Chondrocyte (in vitro differentiated cells): ENCODE results near the gene ACSL5. TPM values are rescaled to one million over a fixed set of nuclear protein-coding genes. Genes with fewer than 3 reads are reported as not detected.
"Not testable (repeated sequence)": the region's sequence is repeated elsewhere in the genome, so short reads cannot be mapped to it uniquely, and the experiment has no call there.

Experiments used
- DNase-seq: peaks from one replicate; pipeline ENCODE4 v3.0.0; 2021; ENCODE audit warnings: mixed read lengths, low spot score
- H3K27ac Mint-ChIP-seq: one replicate; pipeline ENCODE4 v1.8.0; 2021; ENCODE audit warnings: mild to moderate bottlenecking, moderate library complexity, mixed read lengths; ENCODE audit not compliant: unreplicated experiment
- H3K27me3 Mint-ChIP-seq: 2 replicates; pipeline ENCODE4 v1.8.0; 2021; ENCODE audit warnings: low read depth, mixed read lengths
- H3K36me3 Mint-ChIP-seq: 2 replicates; pipeline ENCODE4 v1.8.0; 2021; ENCODE audit warnings: low read depth, mixed read lengths
- H3K4me1 Mint-ChIP-seq: 2 replicates; pipeline ENCODE4 v1.8.0; 2021; ENCODE audit warnings: low read depth, mild to moderate bottlenecking, mixed read lengths
- H3K4me3 Mint-ChIP-seq: one replicate; pipeline ENCODE4 v1.8.0; 2021; ENCODE audit warnings: mild to moderate bottlenecking, moderate library complexity, mixed read lengths; ENCODE audit not compliant: unreplicated experiment
- H3K9me3 Mint-ChIP-seq: 2 replicates; pipeline ENCODE4 v1.8.0; 2021; ENCODE audit warnings: low read depth, mixed read lengths
- total RNA-seq: library from RNA; stranded (reverse); gene quantifications from 3 replicates; pipeline ENCODE4 v1.2.1, GENCODE V29; 2021
- TF ChIP-seq, protein P1 (sequence below): fragments of 200-600 bp; sonication (generic); IDR thresholded peaks from 2 replicates; pipeline ENCODE4 v1.5.0; 2021; ENCODE audit warnings: antibody characterized with exemption, mild to moderate bottlenecking, moderate library complexity

Gene ACSL5
- total RNA-seq, 1 donor from 2014 or later, result 0.27 TPM

DNA sequence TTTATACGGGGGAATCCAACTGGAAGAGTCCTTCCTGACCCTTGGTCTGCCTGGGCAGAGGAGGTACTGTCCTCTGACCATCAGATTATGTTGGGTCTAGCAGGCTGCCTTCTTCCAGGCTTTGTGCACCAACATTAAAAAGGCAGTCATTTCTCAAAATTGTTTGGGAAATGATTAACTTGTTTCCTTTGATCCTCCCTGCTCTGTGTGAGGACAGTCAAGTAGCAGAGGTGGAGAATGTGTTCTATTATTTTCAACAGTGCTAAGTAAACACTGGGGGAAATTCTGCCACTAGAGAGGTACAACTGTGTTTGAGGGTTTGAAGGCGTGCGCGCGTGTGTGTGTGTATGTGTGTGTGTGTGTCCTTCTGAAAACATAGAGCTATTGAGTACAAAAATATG lies 20.6 kb downstream of the ACSL5 start:
- H3K9me3 Mint-ChIP-seq, result no peaks in the 10 kb centered on the region
- peaks cover 3% of the 10 kb centered on the region for H3K36me3 Mint-ChIP-seq
- no peaks in the 10 kb centered on the region for H3K4me1 Mint-ChIP-seq
- no peak for DNase-seq
- H3K27ac Mint-ChIP-seq, result no peak overlapping the region
- TF ChIP-seq, protein P1, sequence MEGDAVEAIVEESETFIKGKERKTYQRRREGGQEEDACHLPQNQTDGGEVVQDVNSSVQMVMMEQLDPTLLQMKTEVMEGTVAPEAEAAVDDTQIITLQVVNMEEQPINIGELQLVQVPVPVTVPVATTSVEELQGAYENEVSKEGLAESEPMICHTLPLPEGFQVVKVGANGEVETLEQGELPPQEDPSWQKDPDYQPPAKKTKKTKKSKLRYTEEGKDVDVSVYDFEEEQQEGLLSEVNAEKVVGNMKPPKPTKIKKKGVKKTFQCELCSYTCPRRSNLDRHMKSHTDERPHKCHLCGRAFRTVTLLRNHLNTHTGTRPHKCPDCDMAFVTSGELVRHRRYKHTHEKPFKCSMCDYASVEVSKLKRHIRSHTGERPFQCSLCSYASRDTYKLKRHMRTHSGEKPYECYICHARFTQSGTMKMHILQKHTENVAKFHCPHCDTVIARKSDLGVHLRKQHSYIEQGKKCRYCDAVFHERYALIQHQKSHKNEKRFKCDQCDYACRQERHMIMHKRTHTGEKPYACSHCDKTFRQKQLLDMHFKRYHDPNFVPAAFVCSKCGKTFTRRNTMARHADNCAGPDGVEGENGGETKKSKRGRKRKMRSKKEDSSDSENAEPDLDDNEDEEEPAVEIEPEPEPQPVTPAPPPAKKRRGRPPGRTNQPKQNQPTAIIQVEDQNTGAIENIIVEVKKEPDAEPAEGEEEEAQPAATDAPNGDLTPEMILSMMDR, result no peak
- H3K4me3 Mint-ChIP-seq, result no peak overlapping the region
- H3K27me3 Mint-ChIP-seq, result peaks cover 2% of the 10 kb centered on the region

DNA sequence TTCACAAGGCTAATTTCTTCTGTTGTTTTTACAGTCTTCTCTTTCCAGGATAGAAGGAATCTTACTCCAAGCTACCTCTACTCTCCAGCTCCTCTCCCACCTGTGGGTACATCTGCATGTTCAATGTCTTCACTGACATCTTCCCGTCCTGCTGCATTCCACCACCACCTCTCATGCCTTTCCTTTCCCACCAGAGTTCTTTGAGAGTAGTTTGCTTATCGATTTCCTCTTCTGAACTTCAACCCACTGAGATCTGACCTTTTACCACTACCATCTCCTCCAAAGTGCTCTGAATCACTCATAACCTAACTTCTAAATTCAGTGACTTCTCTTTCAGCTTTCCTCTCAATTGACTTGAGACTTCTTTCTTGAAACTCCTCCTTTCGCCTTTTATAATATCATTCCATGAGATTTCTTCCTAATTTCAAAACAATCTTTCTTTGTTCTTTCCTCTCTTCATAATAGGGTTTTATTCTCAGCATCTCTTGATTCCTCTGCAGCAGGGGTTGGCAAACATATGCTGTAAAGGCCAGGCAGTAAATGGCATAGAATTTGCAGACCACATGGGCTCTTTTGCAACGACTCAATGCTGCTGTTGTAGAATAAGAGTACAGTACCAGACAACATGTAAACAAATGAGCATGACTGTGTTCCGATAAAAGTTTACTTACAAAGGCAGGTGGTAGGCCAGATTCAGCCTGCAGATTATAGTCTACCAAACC lies 22.1 kb downstream of the ACSL5 start:
- no peaks in the 10 kb centered on the region for H3K4me1 Mint-ChIP-seq
- no peak overlapping the region for H3K27ac Mint-ChIP-seq
- H3K4me3 Mint-ChIP-seq, result no peak overlapping the region
- H3K27me3 Mint-ChIP-seq, result peaks cover 6% of the 10 kb centered on the region
- TF ChIP-seq, protein P1, result no peak
- H3K9me3 Mint-ChIP-seq, result no peaks in the 10 kb centered on the region
- H3K36me3 Mint-ChIP-seq, result peaks cover 3% of the 10 kb centered on the region
- DNase-seq, result no peak

DNA sequence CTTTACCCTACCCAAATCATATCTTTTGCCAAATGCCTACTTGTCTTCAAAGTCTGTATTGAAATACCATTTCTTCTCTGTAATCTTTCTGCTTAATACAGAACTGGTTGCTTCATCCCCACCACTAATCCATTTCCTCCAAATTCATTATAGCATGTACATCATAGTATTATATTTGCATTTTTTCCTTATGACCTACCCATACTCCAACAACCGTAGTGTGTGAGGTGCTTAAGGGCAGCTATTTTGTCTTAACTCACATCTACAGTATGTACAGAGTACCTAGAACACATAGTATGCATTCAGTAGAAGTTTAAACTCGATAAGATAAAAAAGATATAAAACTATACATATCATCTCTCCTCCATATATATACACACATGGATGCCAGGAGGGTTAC lies 23.7 kb downstream of the ACSL5 start:
- H3K4me1 Mint-ChIP-seq, result no peaks in the 10 kb centered on the region
- peaks cover 6% of the 10 kb centered on the region for H3K27me3 Mint-ChIP-seq
- TF ChIP-seq, protein P1, result no peak
- no peaks in the 10 kb centered on the region for H3K9me3 Mint-ChIP-seq
- DNase-seq, result no peak
- H3K27ac Mint-ChIP-seq, result no peak overlapping the region
- H3K36me3 Mint-ChIP-seq, result peaks cover 3% of the 10 kb centered on the region
- H3K4me3 Mint-ChIP-seq, result no peak overlapping the region

DNA sequence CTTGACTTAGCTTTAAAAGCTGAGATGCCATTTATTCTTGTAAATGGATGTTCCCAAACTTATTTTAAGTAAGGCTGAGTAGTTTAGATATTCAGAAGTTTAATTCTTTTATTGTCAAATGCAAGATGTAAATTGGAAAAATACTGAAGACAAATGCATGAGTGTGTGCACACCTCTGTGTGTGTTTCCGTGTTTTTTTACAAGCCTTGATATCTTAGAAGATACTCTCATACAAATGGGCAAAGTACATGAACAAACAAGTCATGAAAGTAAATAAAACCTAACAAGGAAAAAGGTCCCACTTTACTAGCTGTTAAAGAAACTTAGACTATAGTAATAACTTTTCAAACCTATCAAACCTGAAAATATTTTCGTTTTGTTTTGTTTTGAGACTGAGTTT lies 29.0 kb downstream of the ACSL5 start:
- H3K36me3 Mint-ChIP-seq, result no peaks in the 10 kb centered on the region
- no peak for DNase-seq
- TF ChIP-seq, protein P1, result no peak
- no peaks in the 10 kb centered on the region for H3K9me3 Mint-ChIP-seq
- H3K27me3 Mint-ChIP-seq, result peaks cover 15% of the 10 kb centered on the region
- no peak overlapping the region for H3K27ac Mint-ChIP-seq
- no peak overlapping the region for H3K4me3 Mint-ChIP-seq
- no peaks in the 10 kb centered on the region for H3K4me1 Mint-ChIP-seq

DNA sequence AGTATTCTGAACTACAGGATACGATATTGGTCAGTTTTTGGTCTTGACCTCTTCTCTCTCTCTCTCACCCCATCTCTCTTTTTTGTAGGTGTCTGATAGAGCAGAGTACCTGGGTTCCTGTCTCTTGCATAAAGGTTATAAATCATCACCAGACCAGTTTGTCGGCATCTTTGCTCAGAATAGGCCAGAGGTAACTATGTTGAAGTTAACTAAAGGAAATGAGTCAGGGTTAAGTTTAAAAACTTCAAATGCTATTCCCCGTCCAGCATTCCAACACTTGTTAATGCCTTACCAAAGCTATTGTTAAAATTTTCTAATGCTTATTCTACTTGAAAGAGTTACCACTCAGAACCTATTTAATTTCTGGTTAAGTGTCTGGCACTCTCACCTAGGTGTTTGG lies 30.7 kb downstream of the ACSL5 start:
- H3K4me1 Mint-ChIP-seq, result no peaks in the 10 kb centered on the region
- H3K9me3 Mint-ChIP-seq, result no peaks in the 10 kb centered on the region
- H3K36me3 Mint-ChIP-seq, result no peaks in the 10 kb centered on the region
- no peak overlapping the region for H3K4me3 Mint-ChIP-seq
- TF ChIP-seq, protein P1, result no peak
- DNase-seq, result no peak
- H3K27me3 Mint-ChIP-seq, result peaks cover 26% of the 10 kb centered on the region
- H3K27ac Mint-ChIP-seq, result no peak overlapping the region

DNA sequence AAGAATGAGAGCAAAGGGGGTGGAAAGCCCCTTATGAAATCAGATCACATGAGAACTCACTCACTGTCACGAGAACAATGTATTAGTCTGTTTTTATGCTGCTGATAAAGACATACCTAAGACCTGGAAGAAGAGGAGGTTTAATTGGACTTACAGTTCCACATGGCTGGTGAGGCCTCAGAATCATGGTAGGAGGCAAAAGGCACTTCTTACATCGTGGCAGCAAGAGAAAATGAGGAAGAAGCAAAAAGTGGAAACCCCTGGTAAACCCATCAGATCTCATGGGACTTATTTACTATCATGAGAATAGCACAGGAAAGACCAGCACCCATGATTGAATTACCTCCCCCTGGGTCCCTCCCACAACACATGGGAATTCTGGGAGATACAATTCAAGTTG lies 32.9 kb downstream of the ACSL5 start:
- H3K4me1 Mint-ChIP-seq, H3K4me3 Mint-ChIP-seq, H3K9me3 Mint-ChIP-seq, H3K27ac Mint-ChIP-seq, H3K36me3 Mint-ChIP-seq, DNase-seq: not testable (repeated sequence)
- H3K27me3 Mint-ChIP-seq, result peaks cover 29% of the 10 kb centered on the region
